HG03354 (cell line): ENCODE results near the gene SNRPD1.
"Not testable (repeated sequence)": the region's sequence is repeated elsewhere in the genome, so short reads cannot be mapped to it uniquely, and the experiment has no call there.

ENCODE experiments used
- ATAC-seq: cut with Tn5 transposase; IDR thresholded peaks from one replicate; pipeline ENCODE4 v1.9.1; 2021; ENCODE audit warnings: mild to moderate bottlenecking; ENCODE audit not compliant: unreplicated experiment, poor library complexity, severe bottlenecking

The SNRPD1 gene

DNA sequence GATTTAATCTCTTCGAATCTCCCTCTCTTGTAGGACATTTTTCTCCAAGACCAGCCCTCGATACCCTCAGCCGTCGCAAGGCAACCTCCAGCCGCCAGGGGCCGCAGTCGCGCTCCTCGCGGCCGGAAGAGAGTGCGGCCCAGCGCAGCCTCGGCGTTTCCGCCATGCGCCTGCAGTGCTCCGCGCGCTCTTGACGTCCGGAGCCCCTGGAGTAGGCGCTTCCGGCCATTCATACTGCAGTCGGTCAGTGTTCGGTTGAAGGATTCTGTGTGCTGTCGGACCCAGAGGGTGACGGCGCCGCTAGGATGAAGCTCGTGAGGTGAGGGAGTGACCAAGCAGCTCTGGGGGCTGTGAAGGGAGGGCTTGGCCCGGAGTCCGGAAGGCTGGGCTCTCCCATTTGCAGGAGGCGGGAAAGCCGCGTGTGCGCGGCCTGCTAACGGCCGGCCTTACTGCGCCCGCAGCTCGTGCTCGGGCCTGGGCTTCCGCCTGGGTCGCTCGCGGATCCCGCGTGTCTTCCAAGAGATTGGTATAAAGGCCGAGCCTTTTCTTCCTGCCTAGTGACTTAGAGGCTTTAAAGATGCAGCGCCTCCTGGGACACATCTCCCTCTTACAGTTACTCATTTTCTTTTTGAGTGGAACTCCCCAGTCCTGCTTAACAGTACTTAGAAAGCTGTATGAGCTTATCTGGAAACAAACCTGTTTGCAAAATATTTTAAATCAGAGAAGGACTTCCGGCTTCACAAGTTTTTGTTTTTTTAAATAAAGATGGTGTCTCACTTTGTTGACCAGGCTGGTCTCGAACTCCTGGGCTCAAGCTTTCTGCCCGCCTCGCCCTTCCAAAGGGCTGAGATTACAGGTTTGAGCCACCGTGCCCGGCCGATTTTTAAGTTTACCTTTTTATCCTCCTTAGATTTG is at the start of gene SNRPD1:
Gene SNRPD1, plus strand, starts transcription at position 190 of the 915 bp plus-strand sequence. Its CDS starts 116 bp downstream, at position 306.
- ATAC-seq = peak; percentile 98

DNA sequence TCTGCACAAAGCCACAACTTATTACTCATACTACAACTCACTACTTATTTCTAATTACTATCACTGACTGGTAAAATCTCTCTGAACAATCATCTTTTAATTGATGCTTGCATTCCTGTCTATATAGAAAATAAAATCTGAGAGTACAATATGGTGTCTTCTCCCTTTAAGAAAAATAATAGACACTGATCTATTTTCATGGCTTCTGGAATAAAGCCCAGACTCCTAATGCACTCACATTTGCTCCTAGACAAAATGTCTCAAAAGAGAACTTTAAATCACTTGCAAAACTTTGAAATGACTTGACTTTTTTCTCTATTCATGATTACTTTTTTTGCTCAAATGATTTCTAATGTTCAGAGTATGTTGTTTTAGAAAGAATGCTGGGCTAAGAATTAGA is 40.3 kb upstream of the SNRPD1 start:
- no peak for ATAC-seq

DNA sequence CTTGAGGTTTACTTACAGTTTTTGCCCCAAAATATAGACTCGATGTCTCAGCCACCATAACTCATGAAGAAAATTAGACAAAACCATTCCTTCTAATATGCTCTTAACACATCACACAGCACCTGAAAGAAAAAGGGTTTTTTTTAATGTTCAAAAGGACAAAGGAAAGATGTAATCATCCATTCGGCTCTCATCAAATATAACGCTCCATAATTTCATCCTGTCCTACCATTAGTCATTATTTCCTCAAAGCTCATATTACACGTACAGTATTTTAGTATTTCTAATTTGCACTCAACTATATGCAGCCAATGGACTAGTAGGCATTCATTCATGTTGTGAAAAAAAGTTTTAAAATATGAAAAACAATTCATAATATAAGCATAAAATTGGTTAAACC is 36.5 kb upstream of the SNRPD1 start:
- ATAC-seq = no peak

DNA sequence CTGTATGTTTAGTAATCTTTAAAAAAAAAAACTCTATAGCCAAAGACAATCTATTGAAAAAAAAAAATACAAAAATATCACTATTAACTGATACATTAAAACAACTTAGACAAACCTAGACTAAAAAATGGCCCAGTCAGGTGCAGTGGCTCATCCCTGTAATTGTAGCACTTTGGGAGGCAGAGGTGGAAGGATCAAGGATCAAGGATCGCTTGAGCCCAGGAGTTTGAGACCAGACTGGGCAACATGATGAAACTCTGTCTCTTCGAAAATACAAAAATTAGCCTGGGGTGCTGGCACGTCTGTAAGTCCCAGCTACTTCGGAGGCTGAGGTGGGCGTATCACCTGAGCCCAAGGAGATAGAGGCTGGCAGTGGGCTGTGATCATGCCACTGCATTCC is 27.7 kb upstream of the SNRPD1 start:
- ATAC-seq = no peak

DNA sequence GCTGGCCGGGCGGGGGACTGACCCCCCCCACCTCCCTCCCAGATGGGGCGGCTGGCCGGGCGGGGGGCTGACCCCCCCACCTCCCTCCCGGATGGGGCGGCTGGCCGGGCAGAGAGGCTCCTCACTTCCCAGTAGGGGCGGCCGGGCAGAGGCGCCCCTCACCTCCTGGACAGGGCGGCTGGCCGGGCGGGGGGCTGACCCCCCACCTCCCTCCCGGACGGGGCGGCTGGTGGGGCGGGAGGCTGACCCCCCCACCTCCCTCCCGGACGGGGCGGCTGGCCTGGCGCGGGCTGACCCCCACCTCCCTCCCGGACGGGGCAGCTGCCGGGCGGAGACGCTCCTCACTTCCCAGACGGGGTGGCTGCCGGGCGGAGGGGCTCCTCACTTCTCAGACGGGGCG is 19.8 kb upstream of the SNRPD1 start:
- not testable (repeated sequence) for ATAC-seq

DNA sequence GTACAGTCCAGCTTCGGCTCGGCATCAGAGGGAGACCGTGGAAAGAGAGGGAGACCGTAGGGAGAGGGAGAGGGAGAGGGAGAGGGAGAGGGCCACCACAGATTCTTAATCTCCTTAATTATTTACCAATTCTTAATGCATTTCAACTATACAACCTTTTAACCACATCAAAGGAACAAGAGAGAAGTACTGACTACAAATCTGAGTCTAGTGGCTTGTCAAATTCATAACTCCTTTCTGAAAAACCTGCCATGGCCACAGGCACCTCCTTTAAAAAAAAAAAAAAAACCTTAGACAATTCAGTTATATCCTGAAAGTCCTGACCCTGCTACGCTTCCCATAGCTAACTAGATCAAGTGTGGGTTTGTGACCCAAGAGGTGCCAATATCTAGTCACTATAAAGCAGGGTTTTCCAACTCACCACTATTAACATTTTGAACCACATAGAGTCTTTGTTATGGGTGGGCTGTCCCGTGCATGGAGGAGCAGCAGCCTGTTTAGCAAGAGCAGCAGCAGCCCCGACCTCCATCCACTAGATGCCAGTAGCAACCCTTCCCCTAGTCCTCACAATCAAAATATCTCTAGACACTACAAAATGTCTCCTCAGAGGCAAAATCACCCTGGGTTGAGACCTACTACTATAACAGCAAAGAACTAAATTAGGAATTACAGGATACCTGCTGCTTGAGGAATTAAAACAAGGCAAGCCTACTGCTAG is 18.4 kb upstream of the SNRPD1 start:
- no peak for ATAC-seq

DNA sequence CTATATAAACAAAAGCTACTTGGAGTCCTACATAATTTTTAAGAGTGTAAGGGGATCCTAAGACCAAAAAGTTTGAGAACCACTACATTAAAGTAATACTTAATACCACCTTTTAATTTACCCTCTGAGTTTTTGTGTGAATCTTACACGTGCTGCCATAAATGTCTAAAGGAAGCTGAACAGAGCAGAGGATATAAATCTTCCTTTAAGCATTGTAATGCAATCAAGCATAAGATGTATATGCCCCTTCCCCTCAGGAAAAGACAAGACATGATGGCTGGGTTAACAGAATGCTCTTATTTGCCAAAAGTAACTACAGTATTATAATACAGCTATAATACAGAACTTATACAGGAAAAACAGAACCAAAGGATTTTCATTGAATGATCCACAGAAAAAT is 14.5 kb upstream of the SNRPD1 start:
- ATAC-seq = no peak

DNA sequence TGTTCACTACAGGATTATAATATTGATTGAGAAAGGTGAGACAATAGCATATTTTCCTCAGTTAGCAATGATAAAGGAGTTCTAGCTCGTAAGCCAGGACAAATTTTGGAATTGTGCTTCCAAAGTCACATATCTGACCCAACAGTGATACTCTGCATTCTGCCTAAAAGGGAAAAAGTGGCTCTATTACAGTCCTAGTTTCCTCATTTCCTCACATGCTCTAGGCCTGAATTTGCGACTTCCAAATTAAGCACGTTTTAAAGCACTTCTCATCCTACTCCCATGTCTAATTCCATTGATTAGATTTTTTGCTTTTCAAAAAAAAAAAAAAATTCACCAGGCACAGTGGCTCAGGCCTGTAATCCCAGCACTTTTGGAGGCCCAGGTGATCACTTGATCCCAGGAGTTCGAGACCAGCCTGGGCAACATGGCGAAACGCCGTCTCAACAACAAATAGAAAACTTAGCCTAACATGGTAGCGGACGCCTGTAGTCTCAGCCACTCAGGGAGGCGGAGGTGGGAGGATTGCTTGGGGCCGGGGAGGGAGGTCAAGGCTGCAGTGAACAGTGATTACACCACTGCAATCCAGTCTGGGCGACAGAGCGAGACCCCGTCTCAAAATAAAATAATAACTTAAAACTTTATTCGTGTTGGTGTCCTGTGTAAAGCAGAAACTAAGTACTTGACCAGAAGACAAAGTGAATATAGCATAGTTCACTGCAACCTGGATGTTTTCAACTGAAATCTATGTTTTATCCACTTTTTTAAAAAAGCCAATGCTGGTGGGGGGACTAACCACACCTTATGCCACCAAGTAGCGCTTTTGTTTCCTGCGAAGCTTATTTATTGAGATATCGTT is 13.2 kb upstream of the SNRPD1 start:
- ATAC-seq = no peak

DNA sequence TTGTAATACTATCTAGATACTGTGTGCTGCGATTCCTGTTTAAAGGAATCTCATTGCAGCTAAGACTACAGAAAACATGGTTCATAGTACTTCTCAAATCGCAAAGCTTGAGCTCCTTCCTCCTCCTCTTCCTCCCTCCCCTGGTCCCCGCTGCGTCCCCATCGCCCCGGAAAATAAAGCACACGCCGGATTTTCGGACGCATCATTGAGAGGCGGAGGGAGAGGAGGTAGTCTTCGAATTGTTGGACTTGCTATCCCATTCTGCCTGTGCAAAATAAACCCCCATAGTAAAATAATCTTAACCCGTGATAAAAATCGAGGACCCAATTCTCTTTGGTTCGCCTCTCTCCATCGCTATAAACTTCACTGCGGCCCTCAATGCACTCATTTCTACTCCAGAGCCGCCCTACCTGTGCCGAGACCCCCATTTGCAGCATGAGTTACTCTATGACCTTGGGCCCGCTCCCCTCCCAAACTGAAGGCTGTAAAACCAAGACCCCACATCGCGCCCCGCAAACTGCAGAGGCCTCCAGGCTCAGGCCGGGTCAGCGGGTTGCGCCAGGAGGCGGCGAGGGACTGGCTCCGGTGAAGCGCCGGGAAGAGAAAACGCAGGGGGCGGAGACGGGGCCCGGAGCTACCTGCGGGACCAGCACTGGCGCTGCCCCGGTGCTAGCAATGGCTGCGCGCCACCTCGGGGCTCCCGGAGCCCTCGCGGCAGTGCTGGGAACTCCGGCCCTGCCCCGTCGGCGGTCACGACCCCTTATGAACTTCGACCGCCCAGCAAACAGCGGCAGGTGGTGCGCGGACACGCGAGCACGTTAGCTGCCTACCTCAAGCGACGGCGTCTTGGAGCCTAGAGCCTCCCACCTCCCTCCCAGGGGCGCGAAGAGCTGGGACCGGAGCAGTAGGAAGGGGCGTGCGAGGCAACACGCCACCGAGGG is 12.3 kb upstream of the SNRPD1 start:
- peak; percentile 50 for ATAC-seq

DNA sequence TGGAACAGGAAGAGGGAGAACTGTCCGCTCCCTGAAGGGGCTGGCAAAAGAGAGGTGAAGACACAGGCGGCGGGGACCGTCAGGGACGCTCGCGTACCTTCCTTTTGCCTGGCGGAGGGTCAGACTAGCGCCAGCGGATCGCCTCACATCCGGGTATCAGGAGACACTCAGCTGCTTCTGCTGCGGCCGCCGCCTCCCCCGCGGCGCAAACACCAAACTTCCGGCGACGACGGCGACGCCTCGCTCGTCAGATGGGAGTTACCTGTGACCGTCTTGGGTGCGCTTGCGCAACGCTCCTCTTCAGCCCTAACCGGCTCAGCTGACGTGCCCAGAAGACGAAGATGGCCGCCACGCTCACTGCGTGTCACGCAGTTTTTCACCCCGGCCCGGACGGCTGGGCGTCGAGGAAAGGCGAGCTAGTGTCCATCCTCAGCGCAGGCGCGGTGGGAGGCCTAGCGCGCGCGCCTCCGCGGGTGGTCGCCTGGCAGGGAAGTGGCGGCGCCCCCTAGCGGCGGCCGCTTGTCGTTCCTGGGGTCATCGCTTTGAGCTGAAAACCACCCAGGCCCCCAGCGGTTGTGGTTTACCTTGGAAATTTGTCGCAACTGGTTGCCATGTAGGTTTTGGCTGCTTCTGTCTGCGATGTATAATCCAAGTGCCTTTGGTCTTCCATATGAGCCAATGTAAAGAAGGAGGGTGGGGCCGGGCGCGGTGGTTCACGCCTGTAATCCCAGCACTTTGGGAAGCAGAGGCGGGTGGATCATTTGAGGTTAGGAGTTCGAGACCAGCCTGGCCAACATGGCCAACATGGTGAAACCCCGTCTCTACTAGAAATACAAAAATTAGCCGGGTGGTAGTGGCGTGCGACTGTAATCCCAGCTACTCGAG is 11.3 kb upstream of the SNRPD1 start, which contains the start of gene ESCO1:
Gene ESCO1, minus strand, starts transcription at position 179 of the 885 bp plus-strand sequence. CDS start 25,861 bp downstream, outside the sequence.
- ATAC-seq = peak; percentile 87

DNA sequence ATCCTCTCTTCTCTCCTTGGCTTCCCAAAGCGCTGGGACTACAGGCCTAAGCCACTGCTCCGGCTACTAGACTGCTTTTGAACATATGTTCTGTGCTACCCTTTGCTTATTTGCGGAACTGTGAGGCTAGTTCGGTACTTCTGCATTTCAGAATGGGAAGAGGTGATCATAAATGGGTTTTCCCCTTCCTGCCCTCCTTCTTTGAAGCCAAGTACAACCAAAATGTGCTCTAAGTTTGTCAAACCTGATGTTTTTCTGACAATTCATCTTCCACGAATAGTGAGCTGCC is 9.9 kb upstream of the SNRPD1 start:
- no peak for ATAC-seq

DNA sequence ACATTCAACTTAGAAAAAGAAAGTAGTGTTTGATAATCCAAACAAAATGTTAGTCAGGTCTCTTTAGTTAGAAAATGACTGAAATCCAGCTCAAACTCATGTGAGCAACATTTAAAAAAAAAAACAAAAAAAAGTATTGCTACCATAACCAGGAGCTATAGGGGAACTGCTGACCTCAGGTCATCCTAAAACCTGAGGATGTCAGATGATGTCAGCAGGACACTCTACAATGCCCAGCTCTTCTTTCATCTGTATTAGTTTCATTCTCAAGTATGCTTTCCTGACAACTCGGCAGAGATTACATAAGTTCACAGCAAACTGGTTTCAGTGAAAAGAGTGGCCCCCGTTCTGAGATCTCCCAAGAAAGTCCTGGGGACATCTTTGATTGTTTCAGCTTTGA is 7.4 kb upstream of the SNRPD1 start:
- no peak for ATAC-seq

DNA sequence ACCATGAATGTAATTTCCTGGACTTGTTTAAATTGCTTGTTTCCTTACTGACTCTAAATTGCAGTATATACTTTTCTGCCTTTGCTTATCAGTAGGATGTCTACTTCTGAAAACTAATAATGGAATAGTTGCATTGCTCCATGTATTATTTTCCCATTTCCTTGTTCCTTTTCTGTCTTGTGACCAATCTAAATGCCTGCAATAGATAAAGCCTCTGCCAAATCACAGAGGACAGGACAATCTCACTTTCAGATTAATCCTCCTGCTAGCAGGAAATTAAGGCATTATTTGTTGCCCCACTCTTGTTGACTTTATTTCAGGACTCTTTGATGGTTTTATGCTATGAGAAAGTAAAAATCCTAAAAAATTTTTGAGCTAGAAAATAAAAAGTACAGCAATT is 6.9 kb upstream of the SNRPD1 start:
- ATAC-seq = no peak

DNA sequence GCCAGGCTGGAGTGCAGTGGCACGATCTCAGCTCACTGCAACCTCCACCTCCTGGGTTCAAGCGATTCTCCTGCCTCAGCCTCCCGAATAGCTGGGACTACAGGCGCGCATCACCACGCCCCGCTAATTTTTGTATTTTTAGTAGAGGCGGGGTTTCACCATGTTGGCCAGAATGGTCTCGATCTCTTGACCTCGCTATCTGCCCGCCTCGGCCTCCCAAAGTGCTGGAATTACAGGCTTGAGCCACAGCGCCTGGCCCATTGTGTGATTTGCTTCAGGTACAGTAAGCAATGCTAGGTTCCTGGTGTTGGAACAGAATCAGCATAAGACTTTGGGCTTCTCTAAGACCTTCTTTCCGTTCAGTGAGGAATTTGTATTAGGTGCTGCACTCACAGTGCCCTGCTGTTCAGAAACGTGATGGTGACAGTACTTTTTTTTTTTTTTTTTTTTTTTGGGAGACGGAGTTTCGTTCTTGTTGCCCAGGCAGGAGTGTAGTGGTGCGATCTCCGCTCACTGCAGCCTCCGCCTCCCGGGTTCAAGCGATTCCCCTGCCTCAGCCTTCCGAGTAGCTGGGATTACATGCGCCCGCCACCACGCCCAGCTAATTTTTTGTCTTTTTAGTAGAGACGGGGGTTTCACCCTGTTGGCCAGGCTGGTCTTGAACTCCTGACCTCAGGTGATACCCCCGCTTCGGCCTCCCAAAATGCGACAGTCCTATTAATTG is 551 bp upstream of the SNRPD1 start:
- peak; percentile 1 for ATAC-seq

DNA sequence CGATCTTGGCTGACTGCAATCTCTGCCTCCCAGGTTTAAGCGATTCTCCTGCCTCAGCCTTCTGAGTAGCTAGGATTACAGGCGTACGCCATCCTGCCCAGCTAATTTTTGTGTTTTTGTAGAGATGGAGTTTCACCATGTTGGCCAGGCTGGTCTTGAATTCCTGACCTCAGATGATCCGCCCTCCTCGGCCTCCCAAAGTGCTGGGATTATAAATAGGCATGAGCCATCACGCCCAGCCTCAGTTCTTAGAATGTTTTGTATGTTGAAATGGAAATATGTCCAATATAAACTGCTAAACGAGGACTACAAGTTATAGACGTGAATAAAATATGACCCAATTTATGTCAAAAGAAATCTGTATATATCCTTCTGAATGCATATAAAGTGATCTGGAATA is 9.5 kb downstream of the SNRPD1 start:
- not testable (repeated sequence) for ATAC-seq

DNA sequence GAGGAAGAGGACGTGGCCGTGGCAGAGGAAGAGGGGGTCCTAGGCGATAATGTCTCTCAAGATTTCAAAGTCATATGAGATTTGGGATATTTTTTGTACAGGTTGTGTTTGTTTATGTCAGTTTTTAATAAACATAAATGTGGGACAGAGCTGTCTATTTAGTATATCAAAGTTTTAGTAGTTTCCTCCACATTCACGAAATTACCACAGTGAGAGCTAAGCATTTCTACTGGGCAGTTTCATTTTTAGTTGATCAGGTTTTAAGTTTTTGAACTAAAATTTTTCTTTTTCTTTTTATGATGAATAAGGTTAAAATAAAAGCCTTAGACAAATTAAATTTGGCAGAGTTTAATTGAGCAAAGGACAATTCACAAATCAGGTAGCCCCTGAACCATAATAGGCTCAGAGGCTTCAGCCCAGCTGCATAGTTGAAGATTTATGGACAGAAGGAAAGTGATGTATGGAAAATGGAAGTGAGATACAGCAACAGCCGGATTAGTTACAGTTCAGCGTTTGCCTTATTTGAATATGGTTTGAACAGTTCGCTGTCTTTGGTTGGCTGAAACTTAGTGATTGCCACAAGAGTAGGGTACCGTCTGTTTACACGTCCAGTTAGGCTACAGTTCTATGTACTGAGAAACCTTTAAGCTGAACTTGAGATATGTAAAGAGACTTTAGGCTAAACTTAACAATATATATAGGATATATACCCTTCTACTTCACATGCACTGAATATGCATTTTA is 17.1 kb downstream of the SNRPD1 start:
- peak; percentile 98 for ATAC-seq

DNA sequence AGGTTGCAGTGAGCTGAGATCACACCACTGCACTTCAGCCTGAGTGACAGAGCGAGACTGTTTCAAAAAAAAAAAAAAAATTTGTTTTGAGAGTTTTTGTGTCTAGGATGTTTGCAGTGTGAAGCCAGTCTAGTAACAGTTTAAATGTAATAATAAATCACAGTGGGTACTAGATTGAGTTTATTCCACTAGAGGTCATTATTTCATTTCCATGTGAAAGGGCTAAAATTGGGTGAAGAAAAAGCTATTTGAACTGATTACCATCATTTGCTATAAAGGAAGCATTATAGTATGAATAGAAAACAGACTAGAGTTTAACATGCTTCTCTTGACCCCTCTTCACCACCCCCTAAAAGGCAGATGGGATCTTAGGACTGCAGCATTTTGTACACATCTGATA is 20.3 kb downstream of the SNRPD1 start:
- no peak for ATAC-seq
